ENCODE results near the gene SH3D21. TPM values are rescaled to one million over a fixed set of nuclear protein-coding genes. Genes with fewer than 3 reads are reported as not detected.

SH3D21 gene
- total and polyA plus RNA-seq, 12 donors: 0.69 to 18.4 (median 1.8) TPM

DNA sequence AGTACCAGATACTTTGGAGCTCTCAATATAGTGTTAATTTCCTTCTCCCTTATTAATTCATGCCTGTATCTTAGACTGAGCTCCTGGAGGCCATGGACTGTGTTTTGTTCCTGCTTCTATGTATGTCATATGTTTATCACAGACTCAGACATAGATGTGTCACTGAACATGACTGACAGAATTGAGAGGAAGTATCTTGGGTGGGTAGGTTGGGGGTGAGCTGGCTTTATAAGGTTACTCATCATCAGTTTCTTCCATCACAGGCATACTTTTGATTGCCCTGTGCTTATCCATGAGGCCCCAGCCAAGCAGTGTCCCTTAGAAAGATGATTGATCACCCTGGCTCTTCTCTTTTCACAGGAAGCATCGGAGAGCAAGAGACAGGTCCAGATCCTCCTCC lies 5.6 kb upstream of the SH3D21 start:
- no peak for TF ChIP-seq POLR2A (IDR thresholded peaks at IDR 0.05)
- TF ChIP-seq, protein P1, sequence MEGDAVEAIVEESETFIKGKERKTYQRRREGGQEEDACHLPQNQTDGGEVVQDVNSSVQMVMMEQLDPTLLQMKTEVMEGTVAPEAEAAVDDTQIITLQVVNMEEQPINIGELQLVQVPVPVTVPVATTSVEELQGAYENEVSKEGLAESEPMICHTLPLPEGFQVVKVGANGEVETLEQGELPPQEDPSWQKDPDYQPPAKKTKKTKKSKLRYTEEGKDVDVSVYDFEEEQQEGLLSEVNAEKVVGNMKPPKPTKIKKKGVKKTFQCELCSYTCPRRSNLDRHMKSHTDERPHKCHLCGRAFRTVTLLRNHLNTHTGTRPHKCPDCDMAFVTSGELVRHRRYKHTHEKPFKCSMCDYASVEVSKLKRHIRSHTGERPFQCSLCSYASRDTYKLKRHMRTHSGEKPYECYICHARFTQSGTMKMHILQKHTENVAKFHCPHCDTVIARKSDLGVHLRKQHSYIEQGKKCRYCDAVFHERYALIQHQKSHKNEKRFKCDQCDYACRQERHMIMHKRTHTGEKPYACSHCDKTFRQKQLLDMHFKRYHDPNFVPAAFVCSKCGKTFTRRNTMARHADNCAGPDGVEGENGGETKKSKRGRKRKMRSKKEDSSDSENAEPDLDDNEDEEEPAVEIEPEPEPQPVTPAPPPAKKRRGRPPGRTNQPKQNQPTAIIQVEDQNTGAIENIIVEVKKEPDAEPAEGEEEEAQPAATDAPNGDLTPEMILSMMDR (IDR thresholded peaks at IDR 0.05): no peak
- H3K4me1 ChIP-seq (replicated peaks in 1 of 2): peaks cover 0 to 18% of the 10 kb centered on the region in 2 donors
- peak in 1 of 7 donors; percentile 12 for DNase-seq
- peaks cover 0 to 78% of the 10 kb centered on the region in 2 donors for H3K36me3 ChIP-seq (replicated peaks in 1 of 2)
- 50 to 80% (median 65%) methylated on average over 1 of the region's 1 CpG for WGBS, 4 donors
- no peak overlapping the region for H3K4me3 ChIP-seq
- H3K9me3 ChIP-seq (replicated peaks in 1 of 3): no peaks in the 10 kb centered on the region
- H3K27ac ChIP-seq: peak overlapping the region in 3 of 5 donors; percentile 38 to 73 (median 68)
- intact Hi-C loops (cut with DNase I): loop anchor here in 1 of 2 donors (10.0 kb wide), 2 partner anchors 64 to 114 kb away; no protein-coding TSS in a partner anchor
- H3K27me3 ChIP-seq: no peaks in the 10 kb centered on the region

- Histone ChIP-seq H3K36me3 (replicated peaks in 1 of 2) (peaks cover 0 to 75% of the 10 kb centered on the region in 2 donors), H3K9me3 (replicated peaks in 1 of 3) (no peaks in the 10 kb centered on the region), H3K27me3 (no peaks in the 10 kb centered on the region), H3K4me3 (no peak overlapping the region), H3K4me1 (replicated peaks in 1 of 2) (peaks cover 2 to 25% of the 10 kb centered on the region in 2 donors), H3K27ac (peak overlapping the region in 1 of 5 donors; percentile 68)
- intact Hi-C loops (cut with DNase I): loop anchor here in 1 of 2 donors (10.0 kb wide), 2 partner anchors 64 to 114 kb away; no protein-coding TSS in a partner anchor
- DNase-seq: peak in 1 of 7 donors; percentile 12
- TF ChIP-seq POLR2A (IDR thresholded peaks at IDR 0.05): no peak
- TF ChIP-seq, protein P1 (IDR thresholded peaks at IDR 0.05): no peak
- WGBS, 4 donors: 48 to 70% (median 56%) methylated on average over 1 of the region's 1 CpG
Observed at GRCh38 chr1:36301220-36301619, 4.9 kb upstream of the SH3D21 start.

GRCh38 chr1:36303244-36303643 lies 2.9 kb upstream of the SH3D21 start:
- no peaks in the 10 kb centered on the region for H3K27me3 ChIP-seq
- H3K36me3 ChIP-seq (replicated peaks in 1 of 2): peaks cover 0 to 55% of the 10 kb centered on the region in 2 donors
- DNase-seq: no peak
- intact Hi-C loops (cut with DNase I): loop anchor here in 1 of 2 donors (10.0 kb wide), 2 partner anchors 62 to 112 kb away; no protein-coding TSS in a partner anchor
- no peak overlapping the region for H3K27ac ChIP-seq
- no peaks in the 10 kb centered on the region for H3K9me3 ChIP-seq (replicated peaks in 1 of 3)
- peaks cover 7 to 33% of the 10 kb centered on the region in 2 donors for H3K4me1 ChIP-seq (replicated peaks in 1 of 2)
- TF ChIP-seq POLR2A (IDR thresholded peaks at IDR 0.05): no peak
- TF ChIP-seq, protein P1 (IDR thresholded peaks at IDR 0.05): no peak
- WGBS, 4 donors: 72 to 86% (median 77%) methylated on average over 5 of the region's 5 CpGs
- H3K4me3 ChIP-seq: no peak overlapping the region

- no peaks in the 10 kb centered on the region for H3K27me3 ChIP-seq
- 91 to 94% (median 93%) methylated on average over 23 of the region's 23 CpGs for WGBS, 4 donors
- intact Hi-C loops (cut with DNase I): loop anchor here in 1 of 2 donors (10.0 kb wide), 2 partner anchors 61 to 111 kb away; no protein-coding TSS in a partner anchor
- TF ChIP-seq, protein P1 (IDR thresholded peaks at IDR 0.05): no peak
- TF ChIP-seq POLR2A (IDR thresholded peaks at IDR 0.05): no peak
- no peaks in the 10 kb centered on the region for H3K9me3 ChIP-seq (replicated peaks in 1 of 3)
- no peak overlapping the region for H3K27ac ChIP-seq
- peak in 1 of 7 donors; percentile 58 for DNase-seq
- H3K4me1 ChIP-seq (replicated peaks in 1 of 2): peaks cover 7 to 33% of the 10 kb centered on the region in 2 donors
- H3K4me3 ChIP-seq: no peak overlapping the region
- peaks cover 0 to 49% of the 10 kb centered on the region in 2 donors for H3K36me3 ChIP-seq (replicated peaks in 1 of 2)
Observed at GRCh38 chr1:36303650-36304360, 2.4 kb upstream of the SH3D21 start.
